Testis (tissue), 2 donors: ENCODE results near the gene HSD17B1.

Source experiments
- CTCF ChIP-seq, 3 experiments: fragments of 450-650 bp in 2 of 3; fragments of 200-600 bp in 1 of 3; sonication (generic) in 1 of 3; IDR thresholded peaks; one replicate each; pipeline ENCODE4 v1.5.1; 2016 to 2019; ENCODE audit warnings: antibody characterized with exemption in 3 of 3, mild to moderate bottlenecking in 2 of 3, moderate library complexity in 1 of 3
- POLR2A ChIP-seq: fragments of 450-650 bp; IDR thresholded peaks from one replicate; pipeline ENCODE4 v1.6.1; 2017; ENCODE audit warnings: antibody characterized with exemption, mild to moderate bottlenecking, moderate library complexity

- TF ChIP-seq CTCF (IDR thresholded peaks at IDR 0.05) (no peak), POLR2A (no peak)
Observed at GRCh38 chr17:42518046-42518754, 34.5 kb upstream of the HSD17B1 start.
